Measurements from ENCODE around the gene ZNF30. TPM values are rescaled to one million over a fixed set of nuclear protein-coding genes. Genes with fewer than 3 reads are reported as not detected.
"Not testable (repeated sequence)": the region's sequence is repeated elsewhere in the genome, so short reads cannot be mapped to it uniquely, and the experiment has no call there.

Gene ZNF30
- total RNA-seq, 1 donor from 2014 or later = 2.6 TPM

GRCh38 chr19:34976611-34977010 is 49.9 kb downstream of the ZNF30 start:
- DNase-seq (ENCODE audit: missing footprints) = no peak
- intact Hi-C loops (cut with DNase I) = no loop called here
- no peak for ATAC-seq

DNA sequence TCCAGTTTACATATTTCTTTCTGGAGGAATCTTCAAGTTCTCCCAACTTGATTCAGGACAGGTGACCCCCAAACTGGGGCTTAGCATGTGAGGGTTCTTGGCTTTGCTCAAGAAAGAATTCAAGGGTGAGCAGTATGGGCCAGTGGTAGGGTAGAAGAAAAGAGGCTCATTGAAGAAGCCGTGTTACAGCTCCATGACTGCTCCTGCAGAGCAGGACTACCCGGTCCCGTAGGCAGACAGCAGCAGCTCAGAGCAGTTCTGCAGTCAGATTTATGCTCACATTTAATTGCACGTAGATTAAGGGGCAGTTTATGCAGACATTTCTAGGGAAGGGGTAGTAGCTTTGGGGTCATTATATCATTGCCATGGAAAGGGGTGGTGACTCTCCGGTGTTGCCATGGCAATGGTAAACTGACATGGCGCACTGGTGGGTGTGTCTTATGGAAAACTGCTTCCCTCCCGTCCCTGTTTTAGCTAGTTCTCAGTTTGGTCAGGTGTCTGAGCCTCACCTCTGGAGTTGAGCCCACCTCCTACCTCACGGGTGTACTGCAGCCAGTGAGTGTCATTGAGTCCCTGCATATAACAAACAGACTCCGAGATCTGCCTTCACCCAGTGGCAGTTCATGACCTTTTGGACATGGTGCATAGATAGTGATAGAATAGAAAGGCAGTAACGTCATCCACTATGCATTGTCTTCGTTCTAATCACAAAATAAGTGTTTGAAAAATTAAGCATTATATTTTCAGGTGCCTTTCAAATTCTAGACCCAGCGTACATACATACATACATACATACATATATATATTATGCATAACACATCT is 53.3 kb downstream of the ZNF30 start:
- no peak for DNase-seq (ENCODE audit: missing footprints)
- intact Hi-C loops (cut with DNase I) = no loop called here

DNA sequence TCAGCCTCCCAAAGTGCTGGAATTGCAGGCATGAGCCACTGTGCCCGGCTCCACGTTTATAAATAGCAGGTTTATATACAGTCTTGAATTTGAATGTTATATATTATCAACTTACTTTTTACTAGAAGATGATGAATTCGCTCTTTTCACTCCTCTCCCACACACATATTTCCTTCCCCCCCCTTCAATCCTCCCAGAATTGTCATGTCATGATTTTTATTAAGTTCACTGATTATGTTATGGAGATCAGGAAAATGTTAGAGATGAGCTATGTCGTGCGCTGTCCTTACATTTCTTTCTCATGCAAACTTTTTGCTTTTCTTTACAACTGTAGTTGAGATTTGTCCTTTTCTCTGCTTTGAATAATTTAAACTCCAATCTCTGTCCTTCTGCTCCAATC is 55.6 kb downstream of the ZNF30 start:
- no peak for DNase-seq (ENCODE audit: missing footprints)
- no peak for ATAC-seq
- intact Hi-C loops (cut with DNase I) = no loop called here

More for the DNA sequence above, 53.3 kb downstream of the ZNF30 start:
- no peak for ATAC-seq

DNA sequence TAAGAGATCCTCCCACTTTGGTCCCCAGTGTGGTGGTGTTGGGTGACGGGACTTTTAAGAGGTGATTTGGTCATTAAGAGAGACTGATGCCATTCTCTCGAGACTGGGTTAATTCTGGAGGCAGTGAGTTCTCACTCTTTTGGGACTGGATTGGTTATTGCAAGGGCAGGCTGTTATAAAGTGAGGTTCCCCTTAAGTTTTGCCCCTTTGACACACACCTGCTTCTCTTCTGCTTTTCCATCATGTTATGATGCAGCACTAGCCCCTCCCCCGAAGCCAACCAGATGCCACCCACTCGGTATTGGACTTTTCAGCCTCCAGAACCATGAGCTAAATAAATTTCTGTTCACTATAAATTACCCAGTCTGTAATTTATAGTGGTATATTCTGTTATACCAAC is 57.1 kb downstream of the ZNF30 start:
- intact Hi-C loops (cut with DNase I) = no loop called here
- DNase-seq (ENCODE audit: missing footprints) (no peak), ATAC-seq (no peak)

- ATAC-seq = no peak
- intact Hi-C loops (cut with DNase I) = no loop called here
- DNase-seq (ENCODE audit: missing footprints) = no peak
Measured at GRCh38 chr19:34984287-34984686, 57.6 kb downstream of the ZNF30 start.

- intact Hi-C loops (cut with DNase I) = no loop called here
- ATAC-seq (peak; percentile 90), DNase-seq (ENCODE audit: missing footprints) (peak; percentile 78)
Measured at GRCh38 chr19:34985249-34986022, 58.7 kb downstream of the ZNF30 start.

DNA sequence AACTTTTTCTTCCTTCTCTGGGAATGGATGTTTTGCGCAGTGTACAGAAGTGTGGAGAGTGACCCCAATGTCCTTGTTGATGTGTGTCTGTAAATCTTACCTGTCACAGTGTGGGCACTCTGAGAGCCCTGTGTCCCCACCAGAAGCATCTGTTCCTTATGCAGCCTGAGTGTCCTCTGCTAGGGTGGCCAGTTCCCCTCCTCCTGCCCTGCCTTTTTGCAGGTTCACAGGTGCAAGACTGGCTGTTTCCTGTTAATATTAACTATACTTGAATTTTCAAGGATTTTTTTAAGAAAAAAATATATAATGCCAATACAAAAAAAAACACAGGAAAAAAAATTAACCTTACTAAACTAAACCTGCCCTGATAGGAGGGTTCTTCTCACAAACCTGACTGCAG is 61.4 kb downstream of the ZNF30 start:
- DNase-seq (ENCODE audit: missing footprints) (no peak), ATAC-seq (no peak)
- intact Hi-C loops (cut with DNase I) = no loop called here

GRCh38 chr19:34989298-34989697 is 62.6 kb downstream of the ZNF30 start:
- ATAC-seq = no peak
- intact Hi-C loops (cut with DNase I) = no loop called here
- DNase-seq (ENCODE audit: missing footprints) = no peak

- intact Hi-C loops (cut with DNase I) = no loop called here
- ATAC-seq (no peak), DNase-seq (ENCODE audit: missing footprints) (no peak)
Measured at GRCh38 chr19:34990578-34991192, 64.0 kb downstream of the ZNF30 start.

GRCh38 chr19:34991542-34992333 is 65.0 kb downstream of the ZNF30 start:
- DNase-seq (ENCODE audit: missing footprints) = peak; percentile 7
- intact Hi-C loops (cut with DNase I) = no loop called here

DNA sequence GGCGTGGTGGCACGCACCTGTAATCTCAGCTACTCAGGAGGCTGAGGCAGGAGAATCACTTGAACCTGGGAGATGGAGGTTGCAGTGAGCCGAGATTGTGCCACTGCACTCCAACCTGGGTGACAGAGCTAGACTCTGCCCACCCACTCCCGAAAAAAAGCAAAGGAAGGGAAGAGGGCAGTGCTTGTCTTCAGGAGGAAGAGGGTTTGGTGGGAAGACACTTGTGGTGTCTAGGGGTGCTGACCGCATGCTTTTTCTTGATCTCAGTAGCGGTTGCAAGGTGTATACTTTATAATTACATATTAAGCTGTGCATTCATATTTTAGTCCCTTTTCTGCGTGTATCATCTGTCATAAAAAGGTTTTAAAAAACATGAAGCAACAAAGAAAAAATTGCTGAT is 65.9 kb downstream of the ZNF30 start:
- intact Hi-C loops (cut with DNase I); ATAC-seq; DNase-seq (ENCODE audit: missing footprints): not testable (repeated sequence)

More at GRCh38 chr19:34991542-34992333, 65.0 kb downstream of the ZNF30 start:
- ATAC-seq = no peak

DNA sequence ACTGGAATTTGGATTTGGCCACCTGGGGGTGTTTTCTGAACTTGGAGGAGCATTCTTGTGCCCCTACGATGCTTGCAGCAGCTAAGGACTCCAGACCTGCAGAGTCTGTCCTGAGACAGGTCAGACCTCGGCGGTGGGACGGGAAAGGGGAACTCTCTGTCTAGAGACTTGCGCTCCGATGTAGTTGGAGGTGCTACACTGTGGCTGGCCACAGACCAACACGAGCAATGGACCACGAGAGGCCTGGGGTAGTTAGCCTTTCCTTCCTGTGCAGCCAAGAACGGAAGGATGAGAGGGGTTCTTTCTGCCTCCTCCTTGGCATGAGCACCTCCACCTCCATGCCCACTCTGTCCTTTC is 67.6 kb downstream of the ZNF30 start:
- no peak for ATAC-seq
- intact Hi-C loops (cut with DNase I) = no loop called here
- DNase-seq (ENCODE audit: missing footprints) = peak; percentile 51

Other genes starting within 250 kb of the ZNF30 start
- 0.19 TPM for gene SCGB2B2, start 249.7 kb upstream of the ZNF30 start, total RNA-seq
- gene ZNF302, start 249.2 kb upstream of the ZNF30 start, total RNA-seq = 37.9 TPM
- 22.3 TPM for gene ZNF181, start 192.7 kb upstream of the ZNF30 start, total RNA-seq
- gene ZNF599, start 153.7 kb upstream of the ZNF30 start, total RNA-seq = 3.7 TPM
- 3.0 TPM for gene ZNF792, start 37.3 kb downstream of the ZNF30 start, total RNA-seq
- 25.8 TPM for gene GRAMD1A, start 73.4 kb downstream of the ZNF30 start, total RNA-seq
- gene SCN1B, start 103.6 kb downstream of the ZNF30 start, total RNA-seq = 44.3 TPM
- 5.5 TPM for gene HPN, start 114.8 kb downstream of the ZNF30 start, total RNA-seq
- 2.3 TPM for gene FXYD3, start 188.9 kb downstream of the ZNF30 start, total RNA-seq
- 10.0 TPM for gene LGI4, start 208.2 kb downstream of the ZNF30 start, total RNA-seq
- gene FXYD1, start 211.9 kb downstream of the ZNF30 start, total RNA-seq = 556 TPM
- gene FXYD7, start 216.4 kb downstream of the ZNF30 start, total RNA-seq = not detected
- 23.5 TPM for gene FXYD5, start 227.8 kb downstream of the ZNF30 start, total RNA-seq